Tibial nerve (tissue), 4 donors: ENCODE results near the gene AFAP1. TPM values are rescaled to one million over a fixed set of nuclear protein-coding genes. Genes with fewer than 3 reads are reported as not detected.

Experiments
- DNase-seq, 2 donors: peaks; one replicate each; pipeline ENCODE4 v3.0.0-alpha.2; 2019; ENCODE audit warnings: low spot score in 2 of 2
- H3K27ac ChIP-seq, 4 donors: fragments of 200-600 bp; sonication (generic) in 3 of 4; one replicate each; pipeline ENCODE4 v1.5.1; 2017 to 2019; ENCODE audit warnings: mild to moderate bottlenecking in 1 of 4
- H3K27me3 ChIP-seq, 2 donors: fragments of 200-600 bp; sonication (generic) in 1 of 2; one replicate each; pipeline versions ENCODE4 v1.5.1 to v1.6.0; 2017 to 2019
- H3K36me3 ChIP-seq, 3 donors: fragments of 200-600 bp; sonication (generic); one replicate each; pipeline ENCODE4 v1.5.1; 2018 to 2019
- H3K4me1 ChIP-seq, 4 donors: fragments of 200-600 bp; sonication (generic) in 3 of 4; one replicate each; pipeline ENCODE4 v1.5.1; 2017 to 2019
- H3K4me3 ChIP-seq, 4 donors: fragments of 200-600 bp; sonication (generic) in 3 of 4; one replicate each; pipeline ENCODE4 v1.5.1; 2017 to 2019; ENCODE audit warnings: mild to moderate bottlenecking in 1 of 4, moderate library complexity in 1 of 4
- H3K9me3 ChIP-seq, 4 donors: fragments of 200-600 bp; sonication (generic) in 3 of 4; one replicate each; pipeline ENCODE4 v1.5.1; 2017 to 2019
- EP300 ChIP-seq, 2 donors: sonication (generic); formaldehyde crosslinking; IDR thresholded peaks; one replicate each; pipeline ENCODE4 v1.6.1; 2017; ENCODE audit warnings: antibody characterized with exemption in 2 of 2, mild to moderate bottlenecking in 1 of 2
- POLR2A ChIP-seq, 2 donors: fragments of 450-650 bp; IDR thresholded peaks; one replicate each; pipeline ENCODE4 v1.6.1; 2017; ENCODE audit warnings: antibody characterized with exemption in 2 of 2, mild to moderate bottlenecking in 2 of 2, moderate library complexity in 2 of 2
- WGBS, 2 donors: methylation state at CpG; one replicate each; pipeline ENCODE4 v1.1.5; 2018; 5-methylcytosine and 5-hydroxymethylcytosine counted together
- total RNA-seq, 4 donors: library from RNA; depleted of rRNA; stranded (reverse); fragments of >200 nt; gene quantifications; one replicate each; pipeline ENCODE4 v1.1.0, GENCODE V29; 2016
- TF ChIP-seq, protein P1 (sequence below), 5 experiments: fragments of 200-600 bp in 3 of 5; fragments of 450-650 bp in 2 of 5; sonication (generic) in 3 of 5; IDR thresholded peaks; one replicate each; pipeline ENCODE4 v1.5.1; 2016 to 2019; ENCODE audit warnings: antibody characterized with exemption in 5 of 5, mild to moderate bottlenecking in 3 of 5, moderate library complexity in 2 of 5

Gene AFAP1
- total RNA-seq, 4 donors from 2014 or later = 23.2 to 34.9 (median 32.1) TPM

DNA sequence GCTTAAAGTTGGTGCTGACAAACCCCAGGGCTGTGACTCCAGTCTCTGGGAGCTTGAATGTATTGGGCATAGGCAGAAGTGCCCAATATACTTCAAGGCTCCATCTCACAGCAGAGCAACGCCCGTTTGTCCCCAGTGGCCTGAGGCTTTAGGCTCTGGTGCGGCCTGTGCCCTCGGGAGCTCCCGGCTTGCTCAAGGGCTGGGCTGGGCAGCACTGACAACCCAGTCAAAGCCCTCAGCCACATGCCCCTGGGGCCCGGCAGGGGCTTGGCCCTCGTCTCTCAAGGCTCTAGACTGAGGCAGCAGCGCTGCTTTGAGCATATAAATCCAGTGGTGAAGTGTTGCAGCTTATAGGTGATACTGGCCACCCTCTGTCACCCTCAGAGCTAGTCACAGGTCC lies 203.7 kb downstream of the AFAP1 start:
- Histone ChIP-seq H3K27ac (no peak overlapping the region), H3K36me3 (peaks cover 0 to 84% (median 0%) of the 10 kb centered on the region in 3 donors), H3K9me3 (peaks cover 0 to 4% (median 0%) of the 10 kb centered on the region in 4 donors), H3K27me3 (no peaks in the 10 kb centered on the region), H3K4me3 (no peak overlapping the region), H3K4me1 (no peaks in the 10 kb centered on the region)
- WGBS, 2 donors = 83 to 86% methylated on average over 7 to 8 of the region's 8 CpGs
- no peak for DNase-seq
- TF ChIP-seq EP300 (IDR thresholded peaks at IDR 0.05) = no peak
- TF ChIP-seq POLR2A (IDR thresholded peaks at IDR 0.05) = no peak
- TF ChIP-seq, protein P1, sequence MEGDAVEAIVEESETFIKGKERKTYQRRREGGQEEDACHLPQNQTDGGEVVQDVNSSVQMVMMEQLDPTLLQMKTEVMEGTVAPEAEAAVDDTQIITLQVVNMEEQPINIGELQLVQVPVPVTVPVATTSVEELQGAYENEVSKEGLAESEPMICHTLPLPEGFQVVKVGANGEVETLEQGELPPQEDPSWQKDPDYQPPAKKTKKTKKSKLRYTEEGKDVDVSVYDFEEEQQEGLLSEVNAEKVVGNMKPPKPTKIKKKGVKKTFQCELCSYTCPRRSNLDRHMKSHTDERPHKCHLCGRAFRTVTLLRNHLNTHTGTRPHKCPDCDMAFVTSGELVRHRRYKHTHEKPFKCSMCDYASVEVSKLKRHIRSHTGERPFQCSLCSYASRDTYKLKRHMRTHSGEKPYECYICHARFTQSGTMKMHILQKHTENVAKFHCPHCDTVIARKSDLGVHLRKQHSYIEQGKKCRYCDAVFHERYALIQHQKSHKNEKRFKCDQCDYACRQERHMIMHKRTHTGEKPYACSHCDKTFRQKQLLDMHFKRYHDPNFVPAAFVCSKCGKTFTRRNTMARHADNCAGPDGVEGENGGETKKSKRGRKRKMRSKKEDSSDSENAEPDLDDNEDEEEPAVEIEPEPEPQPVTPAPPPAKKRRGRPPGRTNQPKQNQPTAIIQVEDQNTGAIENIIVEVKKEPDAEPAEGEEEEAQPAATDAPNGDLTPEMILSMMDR (IDR thresholded peaks at IDR 0.05) = no peak

DNA sequence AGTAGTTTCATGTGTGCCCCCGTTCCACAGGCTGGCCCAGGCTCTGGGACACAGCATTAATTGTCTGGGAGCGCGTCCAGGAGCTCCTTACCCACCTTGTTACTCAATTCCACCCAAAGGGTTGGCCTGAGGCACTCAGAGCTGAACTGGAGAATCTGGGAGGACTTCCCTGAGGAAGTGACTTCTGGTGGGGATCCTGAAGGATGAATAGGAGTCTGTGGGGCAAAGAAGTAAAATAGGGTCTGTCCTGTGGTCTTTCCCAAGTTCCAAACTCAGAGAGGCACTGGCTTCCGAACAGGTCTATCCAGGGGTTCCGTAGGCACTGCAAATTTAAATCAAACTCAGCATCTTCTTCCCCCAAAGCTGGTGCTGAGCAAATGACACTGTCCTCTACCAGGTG lies 204.3 kb downstream of the AFAP1 start:
- no peak overlapping the region for H3K27ac ChIP-seq
- H3K9me3 ChIP-seq = peaks cover 0 to 4% (median 0%) of the 10 kb centered on the region in 4 donors
- H3K36me3 ChIP-seq = peaks cover 0 to 84% (median 0%) of the 10 kb centered on the region in 3 donors
- no peak for DNase-seq
- no peaks in the 10 kb centered on the region for H3K27me3 ChIP-seq
- H3K4me3 ChIP-seq = no peak overlapping the region
- TF ChIP-seq POLR2A (IDR thresholded peaks at IDR 0.05) (no peak), EP300 (IDR thresholded peaks at IDR 0.05) (no peak)
- TF ChIP-seq, protein P1 (IDR thresholded peaks at IDR 0.05) = no peak
- 97 to 98% methylated on average over 5 of the region's 5 CpGs for WGBS, 2 donors
- H3K4me1 ChIP-seq = no peaks in the 10 kb centered on the region

DNA sequence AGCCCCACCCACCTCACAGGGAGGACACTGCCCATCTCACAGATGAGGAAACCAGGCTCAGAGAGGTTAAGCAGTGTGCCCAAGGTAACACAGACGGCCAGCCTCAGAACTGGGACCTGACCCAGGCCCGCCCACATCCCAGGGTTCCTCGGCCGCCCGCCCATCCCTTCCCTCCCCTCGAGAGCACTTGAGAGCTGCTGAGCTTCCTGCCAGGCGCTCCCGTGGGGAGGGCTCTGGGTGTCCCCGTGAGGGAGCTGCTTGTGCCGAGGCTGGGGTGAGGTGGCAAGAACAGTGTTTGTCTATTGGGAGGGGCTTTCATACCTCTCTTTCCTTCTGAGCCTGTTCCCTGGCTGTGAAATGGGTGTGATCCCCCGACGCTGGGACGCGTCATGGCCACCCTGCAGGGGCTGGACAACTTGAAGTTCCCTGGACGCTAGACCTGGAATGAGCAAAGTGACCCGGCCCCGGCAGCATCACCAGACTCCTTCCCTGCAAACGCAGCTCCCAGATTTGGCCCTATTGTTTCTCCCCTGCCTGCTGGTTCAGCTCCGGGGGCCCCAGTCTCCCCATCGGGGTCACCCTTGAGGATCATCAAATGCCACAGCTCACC lies 204.9 kb downstream of the AFAP1 start:
- no peak for DNase-seq
- TF ChIP-seq EP300 (IDR thresholded peaks at IDR 0.05) (no peak), POLR2A (IDR thresholded peaks at IDR 0.05) (no peak)
- TF ChIP-seq, protein P1 (IDR thresholded peaks at IDR 0.05) = no peak
- Histone ChIP-seq H3K4me3 (no peak overlapping the region), H3K36me3 (peaks cover 0 to 84% (median 0%) of the 10 kb centered on the region in 3 donors), H3K27me3 (no peaks in the 10 kb centered on the region), H3K4me1 (no peaks in the 10 kb centered on the region), H3K27ac (no peak overlapping the region), H3K9me3 (peaks cover 0 to 4% (median 0%) of the 10 kb centered on the region in 4 donors)
- 75 to 80% methylated on average over 15 to 19 of the region's 20 CpGs for WGBS, 2 donors

DNA sequence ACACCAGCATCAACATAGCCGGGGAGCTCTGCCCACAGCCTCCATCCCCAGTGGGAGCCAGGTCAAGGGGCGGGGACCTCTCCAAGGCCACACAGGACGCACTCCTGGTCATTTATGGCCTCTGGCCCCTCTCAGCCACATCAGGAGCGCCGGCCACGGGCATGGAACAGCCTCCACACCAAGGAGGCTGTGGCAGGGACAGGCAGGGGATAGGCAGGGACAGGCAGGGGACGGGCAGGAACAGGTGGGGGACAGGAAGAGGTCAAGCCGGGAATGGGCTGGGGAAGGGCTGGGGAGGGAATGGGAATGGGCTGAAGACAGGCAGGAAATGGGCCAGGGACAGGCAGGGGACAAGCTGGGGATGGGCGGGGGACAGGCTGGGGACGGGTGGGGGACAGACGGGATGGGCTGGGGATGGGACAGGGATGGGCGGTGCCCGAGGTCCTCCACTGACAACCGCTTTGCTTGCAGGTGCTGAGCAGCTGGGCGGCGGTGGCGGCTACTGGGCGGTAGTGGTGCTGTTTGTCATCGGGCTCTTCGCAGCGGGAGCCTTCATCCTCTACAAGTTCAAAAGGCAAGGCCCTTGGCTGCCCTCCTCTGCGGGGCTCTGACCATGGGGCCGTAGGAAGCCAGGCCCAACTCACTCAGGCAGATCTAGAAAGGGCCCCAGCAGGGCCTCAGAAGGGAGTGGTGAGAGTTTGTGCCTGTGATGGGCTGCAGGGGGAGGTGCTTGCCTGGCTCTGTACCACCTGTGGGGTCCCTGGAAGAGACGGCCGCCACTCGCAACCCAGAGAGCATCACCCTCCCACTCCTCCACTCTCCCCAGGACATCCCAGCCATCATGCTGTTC lies 205.6 kb downstream of the AFAP1 start:
- no peak for DNase-seq
- Histone ChIP-seq H3K27ac (no peak overlapping the region), H3K9me3 (peaks cover 0 to 4% (median 0%) of the 10 kb centered on the region in 4 donors), H3K4me1 (no peaks in the 10 kb centered on the region), H3K36me3 (peaks cover 0 to 83% (median 0%) of the 10 kb centered on the region in 3 donors), H3K27me3 (no peaks in the 10 kb centered on the region), H3K4me3 (no peak overlapping the region)
- no peak for TF ChIP-seq POLR2A (IDR thresholded peaks at IDR 0.05)
- TF ChIP-seq EP300 (IDR thresholded peaks at IDR 0.05) = no peak
- TF ChIP-seq, protein P1 (IDR thresholded peaks at IDR 0.05) = no peak
- 64 to 71% methylated on average over 16 to 25 of the region's 26 CpGs for WGBS, 2 donors

DNA sequence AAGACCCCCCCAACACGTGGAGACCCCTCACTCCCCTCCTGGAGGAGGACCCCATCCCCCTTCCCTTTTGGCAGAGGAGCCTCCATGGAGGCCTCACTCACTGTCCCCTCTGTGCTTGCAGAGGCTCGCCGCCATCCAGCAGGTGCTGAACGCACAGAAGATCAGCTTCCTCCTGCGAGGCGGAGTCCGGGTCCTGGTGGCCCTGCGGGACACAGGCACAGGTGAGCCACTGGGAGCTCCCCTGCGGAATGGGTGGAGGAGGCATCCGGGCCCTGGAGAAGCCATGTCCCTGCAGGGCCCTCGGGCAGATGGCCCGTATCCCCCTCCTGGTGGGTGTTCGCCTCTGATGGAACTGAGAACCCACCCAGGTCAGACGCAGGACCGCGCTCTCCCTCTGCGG lies 206.5 kb downstream of the AFAP1 start:
- 78 to 88% methylated on average over 6 to 17 of the region's 17 CpGs for WGBS, 2 donors
- TF ChIP-seq POLR2A (IDR thresholded peaks at IDR 0.05) = no peak
- no peak for TF ChIP-seq EP300 (IDR thresholded peaks at IDR 0.05)
- TF ChIP-seq, protein P1 (IDR thresholded peaks at IDR 0.05) = no peak
- DNase-seq = no peak
- Histone ChIP-seq H3K4me3 (no peak overlapping the region), H3K4me1 (no peaks in the 10 kb centered on the region), H3K36me3 (peaks cover 0 to 83% (median 0%) of the 10 kb centered on the region in 3 donors), H3K9me3 (peaks cover 0 to 4% (median 0%) of the 10 kb centered on the region in 4 donors), H3K27ac (no peak overlapping the region), H3K27me3 (no peaks in the 10 kb centered on the region)
